GM23338 (cell line): ENCODE measurements around the gene TPCN2. TPM values are rescaled to one million over a fixed set of nuclear protein-coding genes. Genes with fewer than 3 reads are reported as not detected.

Experiments
- ATAC-seq: fragments of 200-7000 bp; cut with Tn5 transposase; 3 replicates; pipeline ENCODE4 v1.9.1; 2020
- DNase-seq: peaks from one replicate; pipeline ENCODE4 v3.0.0-alpha.2; 2015; ENCODE audit warnings: low spot score
- H2AFZ ChIP-seq: fragments of 200-600 bp; sonication (generic); 2 replicates; pipeline ENCODE4 v1.8.0; 2016; ENCODE audit warnings: antibody characterized with exemption, mild to moderate bottlenecking, moderate library complexity
- H3F3A ChIP-seq: fragments of 200-600 bp; sonication (generic); replicated peaks from 2 replicates; pipeline ENCODE4 v1.8.0; 2017; ENCODE audit warnings: antibody characterized with exemption, mixed run types, low read depth
- H3K27ac ChIP-seq: fragments of 200-600 bp; sonication (generic); 2 replicates; pipeline ENCODE4 v1.6.1; 2016; ENCODE audit warnings: low read depth
- H3K27me3 ChIP-seq: fragments of 200-600 bp; sonication (generic); 2 replicates; pipeline ENCODE4 v1.8.0; 2016; ENCODE audit warnings: mild to moderate bottlenecking, mixed run types, moderate library complexity; ENCODE audit not compliant: insufficient read depth
- H3K36me3 ChIP-seq: fragments of 200-600 bp; sonication (generic); 2 replicates; pipeline ENCODE4 v1.8.0; 2016; ENCODE audit warnings: mild to moderate bottlenecking; ENCODE audit not compliant: insufficient read depth
- H3K4me1 ChIP-seq: fragments of 200-600 bp; sonication (generic); 2 replicates; pipeline ENCODE4 v1.8.0; 2016; ENCODE audit warnings: mild to moderate bottlenecking, moderate library complexity; ENCODE audit not compliant: insufficient read depth
- H3K4me2 ChIP-seq: fragments of 200-600 bp; sonication (generic); 2 replicates; pipeline ENCODE4 v1.7.1; 2017; ENCODE audit warnings: mixed run types
- H3K4me3 ChIP-seq: fragments of 200-600 bp; sonication (generic); 2 replicates; pipeline ENCODE4 v1.6.1; 2016; ENCODE audit warnings: mixed run types
- H3K79me2 ChIP-seq: fragments of 200-600 bp; sonication (generic); replicated peaks from 2 replicates; pipeline ENCODE4 v1.8.0; 2017; ENCODE audit warnings: mild to moderate bottlenecking; ENCODE audit not compliant: insufficient read depth
- H3K9me2 ChIP-seq: fragments of 200-600 bp; sonication (generic); 2 replicates; pipeline ENCODE4 v1.8.0; 2017; ENCODE audit not compliant: insufficient read depth
- H4K20me1 ChIP-seq: fragments of 200-600 bp; sonication (generic); replicated peaks from 2 replicates; pipeline ENCODE4 v1.8.0; 2017; ENCODE audit warnings: mild to moderate bottlenecking; ENCODE audit not compliant: insufficient read depth
- H3K27ac Mint-ChIP-seq: 2 replicates; pipeline ENCODE4 v1.8.0; 2020; ENCODE audit warnings: inconsistent platforms, mild to moderate bottlenecking, moderate library complexity, mixed read lengths
- H3K27me3 Mint-ChIP-seq: 3 replicates; pipeline ENCODE4 v1.8.0; 2022; ENCODE audit warnings: low read depth, mild to moderate bottlenecking, moderate library complexity, mixed read lengths, inconsistent platforms; ENCODE audit not compliant: insufficient read depth, poor library complexity
- H3K36me3 Mint-ChIP-seq: 3 replicates; pipeline ENCODE4 v1.8.0; 2021; ENCODE audit warnings: low read depth, mild to moderate bottlenecking, inconsistent platforms, moderate library complexity, mixed read lengths
- H3K4me1 Mint-ChIP-seq: 3 replicates; pipeline ENCODE4 v1.8.0; 2020; ENCODE audit warnings: mild to moderate bottlenecking, inconsistent platforms, mixed read lengths
- H3K4me3 Mint-ChIP-seq: 3 replicates; pipeline ENCODE4 v1.8.0; 2021; ENCODE audit warnings: moderate library complexity, mild to moderate bottlenecking, inconsistent platforms, mixed read lengths
- H3K9me3 Mint-ChIP-seq: 3 replicates; pipeline ENCODE4 v1.8.0; 2020; ENCODE audit warnings: moderate library complexity, mild to moderate bottlenecking, inconsistent platforms, mixed read lengths
- CREB1 ChIP-seq: fragments of 250-450 bp; sonication (Bioruptor Pico); IDR thresholded peaks from 2 replicates; pipeline ENCODE4 v1.5.0; 2020; ENCODE audit warnings: low read depth, mild to moderate bottlenecking, moderate library complexity
- EZH2 ChIP-seq: fragments of 200-600 bp; sonication (generic); IDR thresholded peaks from one replicate; pipeline ENCODE4 v1.8.0; 2017; ENCODE audit warnings: antibody characterized with exemption, mild to moderate bottlenecking, low read depth; ENCODE audit not compliant: unreplicated experiment
- EZH2phosphoT487 ChIP-seq: fragments of 200-600 bp; sonication (generic); IDR thresholded peaks from one replicate; pipeline ENCODE4 v1.8.1; 2018; ENCODE audit warnings: antibody characterized with exemption; ENCODE audit not compliant: unreplicated experiment
- NANOG ChIP-seq: IDR thresholded peaks from 2 replicates; pipeline ENCODE4 v1.6.1; 2016; ENCODE audit warnings: antibody characterized with exemption, borderline replicate concordance
- POLR2AphosphoS5 ChIP-seq: IDR thresholded peaks from 2 replicates; pipeline ENCODE4 v1.6.1; 2016; ENCODE audit warnings: antibody characterized with exemption, low read depth
- STAT1 ChIP-seq: IDR thresholded peaks from one replicate; pipeline ENCODE4 v1.6.1; 2016; ENCODE audit warnings: antibody characterized with exemption; ENCODE audit not compliant: unreplicated experiment
- ZNF114 ChIP-seq: fragments of 250-450 bp; sonication (Bioruptor Pico); IDR thresholded peaks from 2 replicates; pipeline ENCODE4 v1.5.0; 2020; ENCODE audit warnings: mild to moderate bottlenecking, moderate library complexity
- ZNF331 ChIP-seq: fragments of 250-450 bp; sonication (Bioruptor Pico); IDR thresholded peaks from 2 replicates; pipeline ENCODE4 v1.5.0; 2020; ENCODE audit warnings: low read depth, mild to moderate bottlenecking, moderate library complexity
- polyA plus RNA-seq: library from polyadenylated mRNA; unstranded; fragments of >200 nt; fragmentation: Nextera tagmentation; extraction: Ambion mirVana; gene quantifications from 2 replicates; pipeline ENCODE4 v1.2.1, GENCODE V29; 2016
- total RNA-seq: library from RNA; depleted of rRNA; stranded (reverse); fragments of >200 nt; shearing (Covaris generic); gene quantifications from 2 replicates; pipeline ENCODE4 v1.2.3, GENCODE V29; 2014
- TF ChIP-seq, protein P1 (sequence below), 2 experiments: fragments of 200-600 bp in 1 of 2; sonication (generic) in 1 of 2; conservative IDR thresholded peaks; 2 replicates each; pipeline versions ENCODE4 v1.5.1 to v1.6.1; 2016 to 2017; ENCODE audit warnings: antibody characterized with exemption in 2 of 2, low read depth in 2 of 2, mild to moderate bottlenecking in 2 of 2, moderate library complexity in 1 of 2
- TF ChIP-seq, protein P2 (sequence below): IDR thresholded peaks from 2 replicates; pipeline ENCODE4 v1.6.1; 2016; ENCODE audit warnings: antibody characterized with exemption

TPCN2 gene
- total and polyA plus RNA-seq, 2 experiments from 2014 or later, result 5.8 to 14.7 TPM

DNA sequence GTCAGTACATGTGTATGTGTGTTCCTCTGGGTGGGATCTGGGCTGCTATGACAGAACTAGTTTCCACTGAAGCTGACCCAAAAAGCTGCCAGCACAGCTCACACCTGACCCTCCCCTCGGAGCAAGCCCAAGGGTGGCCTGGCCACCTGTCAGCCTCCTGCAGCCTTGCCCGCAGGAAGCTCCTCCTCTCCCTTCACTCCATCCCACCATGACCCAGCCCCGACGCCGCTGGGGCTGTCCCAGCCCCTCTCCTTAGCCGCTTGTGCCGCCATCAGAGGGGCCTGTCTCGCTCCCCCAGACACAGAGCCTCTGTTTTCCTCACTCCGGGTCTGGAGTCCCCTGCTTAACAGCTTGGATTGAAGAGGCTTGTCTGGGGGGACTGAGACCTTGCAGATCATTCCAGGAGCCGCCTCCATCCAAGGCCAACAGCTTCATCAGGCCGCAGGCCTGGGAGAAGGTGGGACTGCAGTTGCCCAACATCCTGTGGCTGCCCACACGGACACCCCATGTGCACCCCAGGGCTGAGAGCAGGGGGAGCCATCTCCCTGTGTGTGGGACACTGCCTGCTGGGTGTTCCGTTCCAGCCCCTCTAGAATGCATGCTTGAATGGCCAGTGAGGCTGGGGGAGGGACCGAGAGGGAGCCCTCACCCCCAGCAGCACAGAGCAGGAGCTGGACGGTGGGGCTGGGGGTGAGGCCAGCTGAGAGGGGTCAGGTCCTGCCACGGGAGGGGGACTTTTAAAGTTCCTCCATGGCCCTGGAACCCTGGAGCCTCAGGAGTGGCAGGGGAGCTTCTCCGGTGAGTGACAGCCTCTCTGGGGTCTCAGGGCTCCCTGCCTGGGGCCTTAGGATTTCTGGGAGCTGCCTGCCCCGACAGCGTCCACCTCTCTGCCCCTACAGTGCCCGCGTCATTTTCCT is 36.4 kb upstream of the TPCN2 start:
- Mint-ChIP-seq H3K36me3 (no peaks in the 10 kb centered on the region; the same call in 2 of the 3 replicates), H3K4me1 (peaks cover 32% of the 10 kb centered on the region), H3K27ac (no peak overlapping the region), H3K9me3 (peaks cover 3% of the 10 kb centered on the region; the same call in 1 of the 3 replicates), H3K27me3 (peaks cover 29% of the 10 kb centered on the region), H3K4me3 (peak overlapping the region; percentile 73)
- no peaks in the 10 kb centered on the region for H3K36me3 ChIP-seq
- ATAC-seq (peak; percentile 6), DNase-seq (peak; percentile 34)
- peak overlapping the region; percentile 65 for H3K4me3 ChIP-seq
- TF ChIP-seq POLR2AphosphoS5 (no peak), ZNF114 (CRISPR knock-in tag) (no peak), EZH2phosphoT487 (no peak), EZH2 (no peak), STAT1 (no peak), ZNF331 (no peak), NANOG (no peak)
- TF ChIP-seq, protein P1, sequence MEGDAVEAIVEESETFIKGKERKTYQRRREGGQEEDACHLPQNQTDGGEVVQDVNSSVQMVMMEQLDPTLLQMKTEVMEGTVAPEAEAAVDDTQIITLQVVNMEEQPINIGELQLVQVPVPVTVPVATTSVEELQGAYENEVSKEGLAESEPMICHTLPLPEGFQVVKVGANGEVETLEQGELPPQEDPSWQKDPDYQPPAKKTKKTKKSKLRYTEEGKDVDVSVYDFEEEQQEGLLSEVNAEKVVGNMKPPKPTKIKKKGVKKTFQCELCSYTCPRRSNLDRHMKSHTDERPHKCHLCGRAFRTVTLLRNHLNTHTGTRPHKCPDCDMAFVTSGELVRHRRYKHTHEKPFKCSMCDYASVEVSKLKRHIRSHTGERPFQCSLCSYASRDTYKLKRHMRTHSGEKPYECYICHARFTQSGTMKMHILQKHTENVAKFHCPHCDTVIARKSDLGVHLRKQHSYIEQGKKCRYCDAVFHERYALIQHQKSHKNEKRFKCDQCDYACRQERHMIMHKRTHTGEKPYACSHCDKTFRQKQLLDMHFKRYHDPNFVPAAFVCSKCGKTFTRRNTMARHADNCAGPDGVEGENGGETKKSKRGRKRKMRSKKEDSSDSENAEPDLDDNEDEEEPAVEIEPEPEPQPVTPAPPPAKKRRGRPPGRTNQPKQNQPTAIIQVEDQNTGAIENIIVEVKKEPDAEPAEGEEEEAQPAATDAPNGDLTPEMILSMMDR (conservative IDR thresholded peaks at IDR 0.05; ENCODE audit: low read depth in 2 of 2), result no peak
- TF ChIP-seq, protein P2, sequence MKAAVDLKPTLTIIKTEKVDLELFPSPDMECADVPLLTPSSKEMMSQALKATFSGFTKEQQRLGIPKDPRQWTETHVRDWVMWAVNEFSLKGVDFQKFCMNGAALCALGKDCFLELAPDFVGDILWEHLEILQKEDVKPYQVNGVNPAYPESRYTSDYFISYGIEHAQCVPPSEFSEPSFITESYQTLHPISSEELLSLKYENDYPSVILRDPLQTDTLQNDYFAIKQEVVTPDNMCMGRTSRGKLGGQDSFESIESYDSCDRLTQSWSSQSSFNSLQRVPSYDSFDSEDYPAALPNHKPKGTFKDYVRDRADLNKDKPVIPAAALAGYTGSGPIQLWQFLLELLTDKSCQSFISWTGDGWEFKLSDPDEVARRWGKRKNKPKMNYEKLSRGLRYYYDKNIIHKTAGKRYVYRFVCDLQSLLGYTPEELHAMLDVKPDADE, result no peak
- H3K4me2 ChIP-seq, result peak overlapping the region; percentile 89
- H3K9me2 ChIP-seq, result no peaks in the 10 kb centered on the region
- peaks cover 37% of the 10 kb centered on the region for H3K4me1 ChIP-seq
- H3K27me3 ChIP-seq, result no peaks in the 10 kb centered on the region; the same call in 1 of the 2 replicates
- no peak overlapping the region for H3K27ac ChIP-seq
- H3F3A ChIP-seq, result no peaks in the 10 kb centered on the region
- no peaks in the 10 kb centered on the region for H4K20me1 ChIP-seq
- H2AFZ ChIP-seq, result peak overlapping the region; percentile 89
- H3K79me2 ChIP-seq, result no peaks in the 10 kb centered on the region

DNA sequence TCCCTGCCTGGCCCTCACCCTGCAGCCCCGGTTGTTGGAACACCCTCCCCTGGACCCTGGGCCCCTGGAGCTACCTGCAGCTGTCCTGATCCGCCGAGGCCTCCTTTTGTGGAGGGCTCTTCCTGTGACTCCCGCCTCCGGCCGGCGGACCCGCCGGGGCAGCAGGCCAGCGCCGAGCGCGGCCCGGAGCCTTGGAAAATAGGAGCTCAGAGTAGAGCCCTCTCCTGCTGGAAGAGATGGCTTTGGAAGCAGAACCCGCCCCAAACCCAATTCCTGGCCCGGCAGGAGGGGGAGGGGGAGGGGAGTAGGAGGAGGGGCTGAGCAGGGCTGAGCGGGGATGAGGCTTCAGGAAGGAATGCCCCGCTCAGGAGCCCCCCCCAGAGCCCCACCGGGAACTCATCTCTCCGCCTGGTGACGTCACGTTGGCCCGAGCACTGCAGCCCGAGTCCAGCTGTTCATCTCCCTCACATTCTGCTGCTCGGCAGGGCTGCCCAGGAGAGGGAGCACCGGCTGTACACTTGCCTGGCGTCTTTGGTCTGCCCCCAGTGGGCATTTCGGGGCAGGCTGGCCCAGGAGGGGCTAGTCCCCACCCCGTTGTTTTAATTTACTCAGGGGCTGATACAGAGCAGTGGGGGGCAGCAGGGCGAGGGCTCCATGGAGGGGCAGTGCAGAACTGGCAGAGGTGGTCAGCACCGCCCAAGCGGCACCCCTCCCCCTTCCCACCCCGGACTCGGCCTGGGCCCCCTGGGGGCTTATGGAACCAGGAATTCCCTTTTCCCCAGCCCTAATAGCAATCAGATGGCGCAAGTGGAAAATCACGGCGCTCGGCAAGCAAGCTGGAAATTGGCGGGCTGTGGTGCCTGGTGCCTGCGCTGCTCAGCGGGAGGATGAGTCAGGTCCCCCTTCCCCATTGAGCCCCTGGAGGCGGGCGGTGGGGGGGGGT is 35.5 kb upstream of the TPCN2 start, which contains the start of gene MRGPRF:
TSS of gene MRGPRF (minus strand) at position 238 of the 943 bp plus-strand sequence. CDS start 3,345 bp downstream, outside the sequence.
- no peak within 1 kb of the TSS for H3K27ac Mint-ChIP-seq
- peak; percentile 66 for DNase-seq

More for the DNA sequence above, 35.5 kb upstream of the TPCN2 start, which contains the start of gene MRGPRF:
- Histone ChIP-seq H3K4me2 (peak within 1 kb of the TSS; percentile 89), H2AFZ (peak within 1 kb of the TSS; percentile 89), H3K79me2 (no peaks in the 10 kb centered on the region), H3K36me3 (no peaks in the 10 kb centered on the region), H3K4me1 (peaks cover 37% of the 10 kb centered on the region), H3K27ac (no peak within 1 kb of the TSS), H4K20me1 (no peaks in the 10 kb centered on the region), H3K9me2 (no peaks in the 10 kb centered on the region), H3K27me3 (no peaks in the 10 kb centered on the region; the same call in 1 of the 2 replicates), H3F3A (no peaks in the 10 kb centered on the region), H3K4me3 (peak within 1 kb of the TSS; percentile 65)
- peaks cover 25% of the 10 kb centered on the region for H3K27me3 Mint-ChIP-seq
- peaks cover 3% of the 10 kb centered on the region; the same call in 2 of the 3 replicates for H3K9me3 Mint-ChIP-seq
- TF ChIP-seq, protein P2, result no peak
- TF ChIP-seq CREB1, result peak; percentile 94
- TF ChIP-seq, protein P1 (conservative IDR thresholded peaks at IDR 0.05; ENCODE audit: low read depth in 2 of 2), result peak; percentile 42 to 46
- ATAC-seq, result peak; percentile 18
- peaks cover 29% of the 10 kb centered on the region for H3K4me1 Mint-ChIP-seq
- H3K4me3 Mint-ChIP-seq, result peak within 1 kb of the TSS; percentile 73
- no peaks in the 10 kb centered on the region; the same call in 2 of the 3 replicates for H3K36me3 Mint-ChIP-seq
